WTC11 (cell line): ENCODE measurements around the gene RECQL5.

Experiments
- KAT7 ChIP-seq: sonication (generic); formaldehyde crosslinking; IDR thresholded peaks from 2 replicates; pipeline ENCODE4 v1.8.1; 2023; ENCODE audit warnings: missing genetic modification reagents, mild to moderate bottlenecking, borderline replicate concordance
- TP53 ChIP-seq: sonication (generic); formaldehyde crosslinking; IDR thresholded peaks from 2 replicates; pipeline ENCODE4 v1.8.1; 2023; ENCODE audit warnings: mild to moderate bottlenecking, missing genetic modification reagents

- TF ChIP-seq KAT7 (CRISPR knock-in tag) = no peak
- TF ChIP-seq TP53 (CRISPR knock-in tag) = no peak
These were observed 42.9 kb downstream of the RECQL5 start for GRCh38 chr17:75624021-75624420.
